HuH-7 (cell line): ENCODE data around the gene CPHXL2.

ENCODE experiments used
- DNase-seq: peaks from one replicate; pipeline ENCODE4 v3.0.0; 2011; ENCODE audit warnings: low spot score

The CPHXL2 gene

GRCh38 chr16:75640598-75640997 lies 36.2 kb downstream of the CPHXL2 start:
- no peak for DNase-seq

GRCh38 chr16:75635036-75635435 lies 41.8 kb downstream of the CPHXL2 start:
- no peak for DNase-seq

GRCh38 chr16:75632857-75633256 lies 44.0 kb downstream of the CPHXL2 start:
- no peak for DNase-seq

- DNase-seq = no peak
Observed at GRCh38 chr16:75630052-75630451, 46.8 kb downstream of the CPHXL2 start.

GRCh38 chr16:75629132-75629531 lies 47.7 kb downstream of the CPHXL2 start:
- no peak for DNase-seq

DNA sequence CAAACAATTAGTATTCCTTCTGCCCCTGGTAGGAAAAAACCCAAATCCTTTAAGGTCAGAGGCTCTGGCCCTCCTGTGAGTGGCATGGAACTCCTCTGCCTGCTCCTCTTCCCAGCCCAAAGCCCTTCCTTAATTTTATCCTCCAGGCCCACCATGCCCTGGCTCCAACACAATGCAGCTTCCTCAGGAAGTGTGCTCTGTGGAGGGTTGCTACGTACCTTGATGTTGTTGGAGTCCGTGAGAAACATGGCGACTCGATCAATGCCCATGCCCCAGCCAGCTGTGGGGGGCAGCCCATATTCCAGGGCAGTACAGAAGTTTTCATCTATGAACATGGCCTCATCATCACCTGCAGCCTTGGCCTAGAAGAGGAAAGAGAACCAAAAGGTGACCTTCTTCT lies 48.5 kb downstream of the CPHXL2 start:
- no peak for DNase-seq

DNA sequence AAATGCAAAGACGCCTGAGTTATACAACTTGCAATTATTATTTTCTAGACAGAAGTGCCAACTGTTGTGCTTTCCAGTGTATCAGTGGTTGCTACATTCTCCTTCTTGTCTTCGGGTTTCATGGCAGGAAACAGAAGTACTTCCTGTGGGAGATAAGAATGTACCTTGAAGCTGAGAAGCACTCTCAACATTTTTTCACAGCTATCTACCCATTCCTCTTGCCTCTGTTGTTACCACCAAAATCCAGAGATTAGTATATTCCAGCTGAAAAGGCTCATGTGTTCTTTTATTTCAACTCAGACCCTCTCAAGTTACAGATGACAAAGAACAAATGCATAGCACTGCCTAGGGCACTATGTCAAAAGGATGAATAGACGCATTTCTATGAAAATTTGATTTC lies 49.0 kb downstream of the CPHXL2 start:
- DNase-seq = no peak

- DNase-seq = no peak
Observed at GRCh38 chr16:75626806-75627205, 50.0 kb downstream of the CPHXL2 start.

- peak; percentile 32 for DNase-seq
Observed at GRCh38 chr16:75624921-75625334, 51.9 kb downstream of the CPHXL2 start.

GRCh38 chr16:75622761-75623605 lies 53.8 kb downstream of the CPHXL2 start, which contains the start of gene ADAT1:
ADAT1 (minus strand) TSS chr16:75623281; CDS start chr16:75620799, 2,482 bp downstream.
- peak; percentile 90 for DNase-seq

- DNase-seq = no peak
Observed at GRCh38 chr16:75621170-75621477, 55.7 kb downstream of the CPHXL2 start.

DNA sequence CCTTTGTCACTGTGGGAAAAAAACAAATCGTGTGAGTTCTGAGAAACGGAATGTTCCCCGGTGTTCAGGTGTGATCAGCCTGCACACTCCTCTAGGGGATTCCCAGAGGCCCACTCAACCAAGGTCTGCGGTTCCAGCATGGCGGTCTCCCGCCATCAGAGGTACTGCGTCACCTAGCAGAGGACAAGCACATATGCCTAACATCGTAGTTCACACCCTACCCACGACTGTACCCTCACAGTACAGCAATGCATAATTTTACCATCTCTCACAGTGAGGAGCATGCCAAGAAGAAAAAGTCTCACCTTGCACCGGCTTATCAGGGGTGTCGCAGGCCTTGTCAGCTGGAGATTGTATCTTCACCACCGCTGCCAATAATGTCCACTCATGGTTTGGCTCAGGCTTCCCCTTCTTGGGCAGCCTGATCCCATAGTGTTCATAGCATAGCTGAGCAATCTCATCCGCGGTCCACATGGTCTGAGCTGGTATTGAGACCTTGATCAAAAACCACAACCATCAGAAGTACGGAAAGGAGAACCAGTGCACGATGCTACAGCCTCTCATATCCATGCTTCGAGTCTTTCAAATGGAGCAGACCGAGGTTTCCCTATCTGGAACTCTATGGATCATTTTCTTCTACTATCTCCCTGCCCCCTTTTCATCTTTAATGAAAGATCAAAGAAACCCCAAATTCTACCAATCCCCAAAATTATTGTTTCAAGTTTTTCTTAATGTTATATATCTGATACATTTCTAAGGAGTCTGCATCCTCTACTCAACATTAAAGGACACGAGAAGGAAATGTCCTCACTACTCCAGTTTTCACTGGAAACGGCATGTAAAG lies 56.3 kb downstream of the CPHXL2 start:
- no peak for DNase-seq

DNA sequence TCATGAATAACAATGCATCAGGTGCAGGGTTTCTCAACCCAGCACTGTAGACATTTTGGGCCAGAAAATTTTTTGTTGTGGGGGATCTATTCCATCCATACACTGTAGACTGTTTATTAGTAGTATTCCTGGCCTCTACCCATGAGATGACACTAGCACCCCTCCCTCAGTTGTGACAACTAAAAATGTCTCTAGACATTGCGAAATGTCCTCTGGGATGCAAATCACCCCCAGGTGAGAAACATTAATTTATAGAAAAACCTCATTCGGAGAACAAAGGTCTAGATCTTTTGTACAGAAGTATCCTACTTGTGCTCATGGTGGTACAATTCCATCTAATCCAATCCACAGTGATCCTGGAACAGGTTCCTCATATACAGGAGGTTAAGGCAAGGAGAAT lies 58.0 kb downstream of the CPHXL2 start:
- no peak for DNase-seq

DNA sequence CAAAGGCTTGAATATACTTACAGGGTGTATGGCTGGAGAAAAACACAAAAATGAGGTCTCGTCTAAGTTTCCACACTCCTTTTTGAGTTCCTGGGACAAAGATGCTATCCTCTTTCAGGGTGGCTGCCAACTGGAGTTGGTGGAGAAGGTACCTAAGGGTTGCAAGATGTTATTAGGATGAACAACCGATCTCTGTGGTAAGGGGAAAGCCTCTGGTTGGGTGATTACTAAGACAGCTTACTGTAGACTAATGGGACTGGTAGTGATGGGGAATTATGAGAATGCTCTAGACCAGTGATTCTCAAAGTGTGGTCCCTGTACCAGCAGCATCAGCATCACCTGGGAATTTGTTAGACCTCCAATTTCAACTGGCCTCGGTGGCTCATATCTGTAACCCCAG lies 59.7 kb downstream of the CPHXL2 start:
- no peak for DNase-seq

DNA sequence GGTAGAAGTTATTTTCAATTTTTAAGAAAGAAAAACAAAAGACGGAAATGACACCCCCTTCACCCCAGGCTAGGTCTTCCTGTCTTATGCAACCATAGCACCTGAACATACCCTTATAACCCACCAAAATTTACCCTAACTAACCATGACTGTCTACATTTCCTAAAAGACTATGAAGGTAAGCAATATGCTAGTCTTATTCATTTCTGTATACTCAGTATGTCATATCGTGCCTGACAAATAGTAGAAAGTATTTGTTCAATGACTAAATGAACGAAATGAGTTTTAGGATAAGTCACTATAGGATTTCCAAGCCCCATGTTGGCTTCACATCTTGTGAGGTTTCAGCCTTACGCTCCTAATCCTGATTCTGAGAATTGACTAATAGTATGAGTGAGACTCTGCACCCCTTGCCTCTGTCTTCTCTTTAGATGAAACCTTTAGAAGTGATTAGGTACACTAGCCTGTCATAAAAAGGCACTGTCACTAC lies 60.2 kb downstream of the CPHXL2 start:
- DNase-seq = no peak

- DNase-seq = no peak
Observed at GRCh38 chr16:75615619-75616018, 61.2 kb downstream of the CPHXL2 start.

GRCh38 chr16:75614066-75614897 lies 62.5 kb downstream of the CPHXL2 start:
- no peak for DNase-seq
